ENCODE data around the gene TSHZ1. TPM values are rescaled to one million over a fixed set of nuclear protein-coding genes. Genes with fewer than 3 reads are reported as not detected.

The TSHZ1 gene
- total and polyA plus RNA-seq, 2 donors from 2014 or later, result 7.0 to 31.3 TPM

DNA sequence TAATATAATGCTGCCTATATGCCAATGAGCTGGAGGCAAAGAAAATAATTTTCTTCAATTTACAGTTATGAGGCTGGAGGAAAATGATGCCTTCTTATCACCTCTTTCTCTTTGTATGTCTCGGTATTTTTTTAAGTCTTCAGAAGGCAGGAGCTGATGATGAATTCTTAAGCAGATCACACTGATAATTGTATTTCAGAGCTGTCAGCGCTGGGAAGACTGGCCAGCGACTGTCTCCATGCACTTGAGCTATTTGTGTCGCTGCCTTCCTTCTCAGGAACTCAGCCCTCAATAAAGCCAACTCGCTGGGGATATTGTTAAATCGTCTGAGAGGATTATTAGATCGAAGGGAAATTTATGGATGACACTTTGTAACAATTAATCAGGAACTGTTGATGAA lies 42.0 kb upstream of the TSHZ1 start:
- Histone ChIP-seq H3K9me3 (ENCODE audit: control insufficient read depth in 2 of 3, insufficient read depth in 1 of 3, low read length in 3 of 3) (no peaks in the 10 kb centered on the region), H3K36me3 (ENCODE audit: control insufficient read depth in 2 of 3, insufficient read depth in 3 of 3, low read length in 3 of 3) (no peaks in the 10 kb centered on the region), H3K9ac (ENCODE audit: low read length in 3 of 3) (no peak overlapping the region), H3K27ac (ENCODE audit: low read depth in 2 of 2, low read length in 2 of 2) (no peak overlapping the region), H3K27me3 (ENCODE audit: control insufficient read depth, insufficient read depth, low read length) (no peaks in the 10 kb centered on the region), H3K4me1 (ENCODE audit: control insufficient read depth in 2 of 3, insufficient read depth in 2 of 3, low read depth in 1 of 3, low read length in 3 of 3) (no peaks in the 10 kb centered on the region), H3K4me3 (ENCODE audit: low read length in 3 of 3) (no peak overlapping the region)
- TF ChIP-seq, protein P1, sequence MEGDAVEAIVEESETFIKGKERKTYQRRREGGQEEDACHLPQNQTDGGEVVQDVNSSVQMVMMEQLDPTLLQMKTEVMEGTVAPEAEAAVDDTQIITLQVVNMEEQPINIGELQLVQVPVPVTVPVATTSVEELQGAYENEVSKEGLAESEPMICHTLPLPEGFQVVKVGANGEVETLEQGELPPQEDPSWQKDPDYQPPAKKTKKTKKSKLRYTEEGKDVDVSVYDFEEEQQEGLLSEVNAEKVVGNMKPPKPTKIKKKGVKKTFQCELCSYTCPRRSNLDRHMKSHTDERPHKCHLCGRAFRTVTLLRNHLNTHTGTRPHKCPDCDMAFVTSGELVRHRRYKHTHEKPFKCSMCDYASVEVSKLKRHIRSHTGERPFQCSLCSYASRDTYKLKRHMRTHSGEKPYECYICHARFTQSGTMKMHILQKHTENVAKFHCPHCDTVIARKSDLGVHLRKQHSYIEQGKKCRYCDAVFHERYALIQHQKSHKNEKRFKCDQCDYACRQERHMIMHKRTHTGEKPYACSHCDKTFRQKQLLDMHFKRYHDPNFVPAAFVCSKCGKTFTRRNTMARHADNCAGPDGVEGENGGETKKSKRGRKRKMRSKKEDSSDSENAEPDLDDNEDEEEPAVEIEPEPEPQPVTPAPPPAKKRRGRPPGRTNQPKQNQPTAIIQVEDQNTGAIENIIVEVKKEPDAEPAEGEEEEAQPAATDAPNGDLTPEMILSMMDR (IDR thresholded peaks at IDR 0.05; ENCODE audit: borderline replicate concordance, extremely low read depth, insufficient read depth), result no peak
- DNase-seq (no peak), FAIRE-seq (no peak)
- intact Hi-C loops (cut with DNase I), result no loop called here

- H3K27ac ChIP-seq (ENCODE audit: low read depth in 2 of 2, low read length in 2 of 2), result no peak overlapping the region
- no peaks in the 10 kb centered on the region for H3K4me1 ChIP-seq (ENCODE audit: control insufficient read depth in 2 of 3, insufficient read depth in 2 of 3, low read depth in 1 of 3, low read length in 3 of 3)
- no peaks in the 10 kb centered on the region for H3K27me3 ChIP-seq (ENCODE audit: control insufficient read depth, insufficient read depth, low read length)
- no peak for FAIRE-seq
- DNase-seq, result no peak
- no peaks in the 10 kb centered on the region for H3K36me3 ChIP-seq (ENCODE audit: control insufficient read depth in 2 of 3, insufficient read depth in 3 of 3, low read length in 3 of 3)
- intact Hi-C loops (cut with DNase I), result no loop called here
- no peaks in the 10 kb centered on the region for H3K9me3 ChIP-seq (ENCODE audit: control insufficient read depth in 2 of 3, insufficient read depth in 1 of 3, low read length in 3 of 3)
- no peak overlapping the region for H3K4me3 ChIP-seq (ENCODE audit: low read length in 3 of 3)
- TF ChIP-seq, protein P1 (IDR thresholded peaks at IDR 0.05; ENCODE audit: borderline replicate concordance, extremely low read depth, insufficient read depth), result no peak
- no peak overlapping the region for H3K9ac ChIP-seq (ENCODE audit: low read length in 3 of 3)
Observed at GRCh38 chr18:75169411-75169810, 41.2 kb upstream of the TSHZ1 start.

DNA sequence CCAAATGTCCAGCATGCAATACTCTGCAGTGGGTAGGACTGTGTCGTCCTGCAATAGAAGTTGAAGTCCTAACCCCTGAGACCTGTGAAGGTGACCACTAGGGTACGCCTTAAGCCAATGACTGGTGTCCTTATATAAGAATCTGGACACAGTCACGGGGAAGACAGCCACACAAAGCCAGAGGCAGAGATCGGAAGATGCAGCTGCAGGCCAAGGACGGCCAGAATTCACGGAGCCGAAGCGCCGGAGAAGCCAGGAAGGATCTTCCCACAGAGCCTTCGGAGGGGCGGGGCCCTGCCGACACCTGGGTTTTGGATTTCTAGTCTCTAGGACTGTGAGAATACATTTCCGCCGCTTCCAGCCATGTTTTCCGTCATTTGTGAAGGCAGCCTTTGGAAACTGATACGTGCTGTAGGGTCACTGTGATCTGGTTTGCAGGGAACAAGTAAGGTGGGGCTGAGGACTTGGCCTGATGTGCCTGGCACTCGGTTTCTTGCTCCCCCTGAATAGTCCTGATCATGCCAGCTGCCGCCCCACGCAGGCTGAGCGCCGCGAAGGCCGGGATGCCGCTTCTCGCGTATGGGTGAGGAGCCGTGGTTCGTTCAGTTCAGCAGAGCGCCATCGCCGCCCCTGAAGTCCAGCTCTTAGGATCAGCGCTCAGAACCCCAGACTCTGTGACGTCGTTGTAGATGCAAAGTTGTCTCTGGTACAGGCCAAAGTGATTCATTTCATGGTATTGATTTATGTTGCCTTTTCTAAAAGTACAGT lies 40.4 kb upstream of the TSHZ1 start:
- Histone ChIP-seq H3K9ac (ENCODE audit: low read length in 3 of 3) (no peak overlapping the region), H3K27ac (ENCODE audit: low read depth in 2 of 2, low read length in 2 of 2) (peak overlapping the region in 1 of 2 donors; percentile 13), H3K36me3 (ENCODE audit: control insufficient read depth in 2 of 3, insufficient read depth in 3 of 3, low read length in 3 of 3) (no peaks in the 10 kb centered on the region), H3K4me1 (ENCODE audit: control insufficient read depth in 2 of 3, insufficient read depth in 2 of 3, low read depth in 1 of 3, low read length in 3 of 3) (no peaks in the 10 kb centered on the region), H3K27me3 (ENCODE audit: control insufficient read depth, insufficient read depth, low read length) (no peaks in the 10 kb centered on the region), H3K9me3 (ENCODE audit: control insufficient read depth in 2 of 3, insufficient read depth in 1 of 3, low read length in 3 of 3) (no peaks in the 10 kb centered on the region), H3K4me3 (ENCODE audit: low read length in 3 of 3) (no peak overlapping the region)
- intact Hi-C loops (cut with DNase I), result no loop called here
- DNase-seq (peak in 3 of 5 donors; percentile 44 to 52 (median 44)), FAIRE-seq (no peak)
- TF ChIP-seq, protein P1 (IDR thresholded peaks at IDR 0.05; ENCODE audit: borderline replicate concordance, extremely low read depth, insufficient read depth), result no peak
